Erythroblast (primary cell): ENCODE results near the gene THEM5.

Source experiments
- GATA1 ChIP-seq: IDR thresholded peaks from 2 replicates; pipeline ENCODE4 v1.6.1; 2011; ENCODE audit warnings: low read depth, mild to moderate bottlenecking, control low read depth, low read length, moderate library complexity
- POLR2A ChIP-seq: IDR thresholded peaks from 2 replicates; pipeline ENCODE4 v1.6.1; 2011; ENCODE audit warnings: mild to moderate bottlenecking, low read length

DNA sequence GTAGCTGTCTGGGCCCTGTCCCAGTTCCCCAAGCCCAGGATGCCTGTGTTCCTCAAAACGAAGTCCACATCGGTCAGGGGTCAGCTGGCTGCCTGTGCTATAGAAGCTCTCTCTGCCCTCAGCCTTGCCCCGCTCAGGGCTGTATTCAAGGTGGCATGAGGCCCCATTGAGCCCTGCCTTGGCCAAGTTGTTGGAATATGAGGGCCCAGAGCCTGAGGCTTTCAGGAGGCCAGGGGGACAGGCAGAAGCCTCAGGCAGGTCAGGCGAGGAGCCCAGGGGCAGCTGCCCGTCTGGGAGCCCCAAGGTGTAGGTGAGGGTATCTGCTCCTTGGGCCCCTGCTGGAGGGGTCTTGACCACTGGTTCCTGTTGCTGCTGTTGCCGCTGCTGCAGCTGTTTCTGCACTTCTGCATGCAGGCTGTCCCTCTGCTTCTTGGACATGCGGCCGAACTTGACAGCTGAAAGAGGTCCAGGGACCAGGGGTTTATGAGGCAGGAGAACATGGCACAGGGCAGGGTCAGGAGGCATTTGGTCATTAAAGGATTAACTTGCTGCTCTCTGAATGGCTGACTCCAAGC is 38.5 kb downstream of the THEM5 start:
- no peak for TF ChIP-seq GATA1
- no peak for TF ChIP-seq POLR2A
